AML-193 (cell line): ENCODE results near the gene CTSC.

Source experiments
- DNase-seq, 2 experiments: peaks; one replicate each; lab custom pipeline; 2025; lab: John Stamatoyannopoulos, UW

The CTSC gene

GRCh38 chr11:88317536-88317935, 20.0 kb downstream of the CTSC start:
- DNase-seq, result no peak

GRCh38 chr11:88315981-88316441, 21.5 kb downstream of the CTSC start:
- DNase-seq, result no peak

GRCh38 chr11:88315015-88315414, 22.5 kb downstream of the CTSC start:
- DNase-seq, result no peak

GRCh38 chr11:88313441-88313840, 24.1 kb downstream of the CTSC start:
- no peak for DNase-seq

GRCh38 chr11:88312628-88313027, 24.9 kb downstream of the CTSC start:
- DNase-seq, result no peak

- no peak for DNase-seq
Observed at GRCh38 chr11:88310246-88310645, 27.3 kb downstream of the CTSC start.

- DNase-seq, result no peak
Observed at GRCh38 chr11:88308576-88308975, 29.0 kb downstream of the CTSC start.

- DNase-seq, result no peak
Observed at GRCh38 chr11:88307749-88308425, 29.6 kb downstream of the CTSC start.

GRCh38 chr11:88306785-88307184, 30.8 kb downstream of the CTSC start:
- DNase-seq, result no peak

GRCh38 chr11:88305430-88305829, 32.1 kb downstream of the CTSC start:
- no peak for DNase-seq

- no peak for DNase-seq
Observed at GRCh38 chr11:88304352-88304751, 33.2 kb downstream of the CTSC start.

- DNase-seq, result no peak
Observed at GRCh38 chr11:88303037-88303436, 34.5 kb downstream of the CTSC start.

- DNase-seq, result no peak
Observed at GRCh38 chr11:88301488-88302140, 35.9 kb downstream of the CTSC start.

- DNase-seq, result no peak
Observed at GRCh38 chr11:88300888-88301487, 36.5 kb downstream of the CTSC start.

GRCh38 chr11:88297863-88298262, 39.7 kb downstream of the CTSC start:
- DNase-seq, result no peak

- no peak for DNase-seq
Observed at GRCh38 chr11:88297421-88297820, 40.1 kb downstream of the CTSC start.

GRCh38 chr11:88295028-88295427, 42.5 kb downstream of the CTSC start:
- no peak for DNase-seq

- DNase-seq, result no peak
Observed at GRCh38 chr11:88293931-88294330, 43.6 kb downstream of the CTSC start.

GRCh38 chr11:88292171-88292843, 45.2 kb downstream of the CTSC start:
- no peak for DNase-seq

GRCh38 chr11:88288560-88288959, 49.0 kb downstream of the CTSC start:
- DNase-seq, result no peak

GRCh38 chr11:88284336-88285050, 53.0 kb downstream of the CTSC start:
- DNase-seq, result no peak
